AG04450 (cell line): ENCODE results near the gene SPTBN5. TPM values are rescaled to one million over a fixed set of nuclear protein-coding genes. Genes with fewer than 3 reads are reported as not detected.

Source experiments
- CTCF ChIA-PET: fragments of 300-600, 350-600 bp; formaldehyde crosslinking; extraction: SDS; loops from one replicate; lab custom pipeline; 2022; ENCODE audit warnings: antibody characterized with exemption, inconsistent platforms; lab: Charles Lee
- POLR2A ChIA-PET: fragments of 350-600 bp; formaldehyde crosslinking; extraction: SDS; loops from one replicate; lab custom pipeline; 2021; ENCODE audit warnings: antibody characterized with exemption, inconsistent platforms; lab: Yijun Ruan, JAX
- DNase-seq: peaks from one replicate; pipeline ENCODE4 v3.0.0-alpha.2; 2011; ENCODE audit warnings: low read depth, low spot score
- H3K27ac ChIP-seq: one replicate; pipeline ENCODE4 v1.5.1; 2012; ENCODE audit warnings: low read depth, low read length, control low read depth
- H3K27me3 ChIP-seq: one replicate; pipeline ENCODE4 v1.6.0; 2012; ENCODE audit warnings: low read length; ENCODE audit not compliant: control insufficient read depth, insufficient read depth
- H3K4me3 ChIP-seq: 2 replicates; pipeline ENCODE4 v1.5.1; 2011; ENCODE audit warnings: mild to moderate bottlenecking, low read depth, low read length, control low read depth
- H3K9me3 ChIP-seq: 2 replicates; pipeline ENCODE4 v1.5.1; 2012; ENCODE audit warnings: low read length; ENCODE audit not compliant: control insufficient read depth, insufficient read depth
- polyA plus RNA-seq: library from polyadenylated mRNA; depleted of rRNA; stranded (reverse); fragments of >200 nt; gene quantifications from 2 replicates; pipeline ENCODE4 v1.2.3, GENCODE V29; 2011
- TF ChIP-seq, protein P1 (sequence below): IDR thresholded peaks from 2 replicates; pipeline ENCODE4 v1.5.1; 2011; ENCODE audit warnings: low read depth, low read length, control low read depth, inconsistent platforms

The SPTBN5 gene
- polyA plus RNA-seq, 1 experiment, result 0.14 TPM

DNA sequence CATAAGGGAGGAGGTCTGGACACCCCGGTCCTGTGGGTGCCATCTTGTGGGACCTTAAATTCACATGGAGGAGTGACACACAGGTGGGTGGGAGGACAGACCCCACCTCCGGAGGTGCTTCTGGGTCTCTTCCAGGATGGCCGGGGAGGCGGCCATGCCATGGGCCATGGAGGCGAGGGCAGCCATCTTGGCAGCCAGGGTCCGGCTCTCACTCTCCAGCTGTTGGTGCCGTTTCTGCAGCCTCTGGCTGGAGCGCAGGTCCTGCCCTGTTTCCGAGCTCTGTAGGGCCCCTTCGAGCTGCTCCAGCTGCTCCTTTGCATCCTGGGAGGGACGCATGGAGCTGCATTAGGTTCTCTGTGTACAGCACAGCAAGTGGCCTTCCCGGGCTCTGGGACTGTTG is 19.1 kb downstream of the SPTBN5 start:
- ChIA-PET POLR2A (no interaction called here), CTCF (no interaction called here)
- no peak overlapping the region for H3K27ac ChIP-seq
- TF ChIP-seq, protein P1, sequence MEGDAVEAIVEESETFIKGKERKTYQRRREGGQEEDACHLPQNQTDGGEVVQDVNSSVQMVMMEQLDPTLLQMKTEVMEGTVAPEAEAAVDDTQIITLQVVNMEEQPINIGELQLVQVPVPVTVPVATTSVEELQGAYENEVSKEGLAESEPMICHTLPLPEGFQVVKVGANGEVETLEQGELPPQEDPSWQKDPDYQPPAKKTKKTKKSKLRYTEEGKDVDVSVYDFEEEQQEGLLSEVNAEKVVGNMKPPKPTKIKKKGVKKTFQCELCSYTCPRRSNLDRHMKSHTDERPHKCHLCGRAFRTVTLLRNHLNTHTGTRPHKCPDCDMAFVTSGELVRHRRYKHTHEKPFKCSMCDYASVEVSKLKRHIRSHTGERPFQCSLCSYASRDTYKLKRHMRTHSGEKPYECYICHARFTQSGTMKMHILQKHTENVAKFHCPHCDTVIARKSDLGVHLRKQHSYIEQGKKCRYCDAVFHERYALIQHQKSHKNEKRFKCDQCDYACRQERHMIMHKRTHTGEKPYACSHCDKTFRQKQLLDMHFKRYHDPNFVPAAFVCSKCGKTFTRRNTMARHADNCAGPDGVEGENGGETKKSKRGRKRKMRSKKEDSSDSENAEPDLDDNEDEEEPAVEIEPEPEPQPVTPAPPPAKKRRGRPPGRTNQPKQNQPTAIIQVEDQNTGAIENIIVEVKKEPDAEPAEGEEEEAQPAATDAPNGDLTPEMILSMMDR, result no peak
- no peak for DNase-seq
- H3K9me3 ChIP-seq, result no peaks in the 10 kb centered on the region; the same call in 1 of the 2 replicates
- peaks cover 18% of the 10 kb centered on the region for H3K27me3 ChIP-seq
- H3K4me3 ChIP-seq, result no peak overlapping the region

DNA sequence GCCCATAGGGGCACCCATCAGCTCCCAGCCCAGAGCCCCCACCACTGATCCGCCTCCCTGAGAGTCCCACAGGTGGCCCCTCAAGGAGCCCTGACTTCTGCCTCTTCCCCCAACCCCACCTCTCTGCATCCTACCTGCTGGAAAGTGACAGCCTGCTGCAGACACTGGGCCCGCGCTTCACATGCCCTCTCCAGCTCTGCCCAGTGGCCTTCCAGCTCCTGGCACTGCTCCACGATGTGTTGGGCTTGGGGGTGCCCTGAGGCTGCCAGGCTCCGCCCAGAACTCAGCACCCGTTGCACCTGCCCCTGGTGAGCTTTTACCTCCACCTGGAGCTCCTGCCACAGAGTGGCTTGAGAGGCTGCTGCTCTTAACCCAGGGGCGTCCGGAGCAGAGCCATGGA is 20.1 kb downstream of the SPTBN5 start:
- peaks cover 12% of the 10 kb centered on the region for H3K27me3 ChIP-seq
- CTCF ChIA-PET, result no interaction called here
- TF ChIP-seq, protein P1, result no peak
- no peak overlapping the region for H3K27ac ChIP-seq
- POLR2A ChIA-PET, result no interaction called here
- no peaks in the 10 kb centered on the region; the same call in 1 of the 2 replicates for H3K9me3 ChIP-seq
- DNase-seq, result no peak
- no peak overlapping the region for H3K4me3 ChIP-seq

DNA sequence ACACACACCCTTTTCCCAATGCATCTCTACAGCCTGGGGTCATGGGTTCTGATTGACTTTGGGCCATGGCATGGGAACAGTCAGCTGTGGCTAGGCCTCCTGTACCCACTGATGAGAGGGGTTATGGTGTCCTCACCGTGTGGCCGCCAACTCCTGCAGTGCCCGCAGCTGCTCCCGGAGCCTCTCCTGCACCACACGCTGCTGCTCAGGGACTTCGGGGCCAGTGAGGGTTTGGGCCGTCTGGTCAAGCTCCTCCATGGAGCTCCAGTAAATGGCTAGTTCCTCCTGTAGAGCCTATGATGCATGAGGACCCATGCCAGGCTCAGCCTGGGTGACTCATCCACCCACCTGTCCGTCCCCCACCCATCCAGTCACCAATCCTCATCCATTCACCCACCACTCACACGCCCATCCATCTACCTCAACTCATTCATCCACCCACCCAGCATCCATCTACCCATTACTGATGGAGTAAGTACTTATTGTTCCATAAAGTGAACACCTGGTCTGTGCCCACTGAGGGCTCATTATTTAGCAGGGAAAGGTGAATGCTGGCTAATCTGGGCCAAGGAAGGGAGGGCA is 21.6 kb downstream of the SPTBN5 start:
- CTCF ChIA-PET, result no interaction called here
- TF ChIP-seq, protein P1, result no peak
- no peak overlapping the region for H3K4me3 ChIP-seq
- no peaks in the 10 kb centered on the region; the same call in 1 of the 2 replicates for H3K9me3 ChIP-seq
- DNase-seq, result no peak
- POLR2A ChIA-PET, result no interaction called here
- H3K27me3 ChIP-seq, result peaks cover 7% of the 10 kb centered on the region
- H3K27ac ChIP-seq, result no peak overlapping the region

DNA sequence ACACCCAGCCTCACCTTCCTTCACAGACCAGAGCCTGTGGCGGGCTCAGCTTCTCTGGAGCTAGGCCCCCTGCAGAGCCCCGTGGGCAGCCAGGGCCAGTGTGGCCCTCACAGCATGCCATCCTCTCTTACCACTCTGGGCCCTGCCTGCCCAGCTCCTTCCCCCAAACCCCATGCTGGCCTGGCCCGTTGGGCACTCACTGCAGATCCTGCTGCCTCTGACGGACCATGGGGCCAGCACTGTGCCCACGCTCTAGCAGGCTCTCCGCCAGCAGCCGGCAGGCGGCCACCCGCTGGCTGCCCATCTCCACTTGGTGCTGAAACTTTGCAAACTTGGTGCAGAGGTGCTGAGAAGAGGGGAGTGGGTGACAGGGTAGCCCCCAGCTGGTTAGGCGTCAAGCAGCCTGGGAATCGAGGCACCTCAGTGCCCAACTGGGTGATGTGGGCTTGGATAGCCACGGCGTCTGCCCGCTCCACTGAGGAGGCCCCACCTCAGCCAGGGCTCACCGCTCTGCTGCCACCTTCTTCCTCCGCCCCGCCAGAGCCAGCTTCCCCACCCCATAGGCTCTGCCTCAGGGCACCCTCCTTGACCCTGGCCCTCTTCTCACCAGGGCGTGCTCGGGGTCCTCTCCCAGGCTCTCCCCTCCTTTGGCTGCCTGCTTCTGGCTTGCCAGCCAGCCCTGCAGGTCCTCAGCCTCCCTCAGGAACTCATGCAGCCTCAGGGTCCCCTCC is 22.5 kb downstream of the SPTBN5 start:
- H3K9me3 ChIP-seq, result no peaks in the 10 kb centered on the region; the same call in 1 of the 2 replicates
- TF ChIP-seq, protein P1, result no peak
- ChIA-PET POLR2A (interaction anchor here (0.7 to 1.3 kb wide), 3 partner anchors 8 to 33 kb away, joined by 3 read pairs; no protein-coding TSS in a partner anchor), CTCF (no interaction called here)
- no peak overlapping the region for H3K27ac ChIP-seq
- DNase-seq, result no peak
- H3K4me3 ChIP-seq, result no peak overlapping the region
- H3K27me3 ChIP-seq, result peaks cover 6% of the 10 kb centered on the region

DNA sequence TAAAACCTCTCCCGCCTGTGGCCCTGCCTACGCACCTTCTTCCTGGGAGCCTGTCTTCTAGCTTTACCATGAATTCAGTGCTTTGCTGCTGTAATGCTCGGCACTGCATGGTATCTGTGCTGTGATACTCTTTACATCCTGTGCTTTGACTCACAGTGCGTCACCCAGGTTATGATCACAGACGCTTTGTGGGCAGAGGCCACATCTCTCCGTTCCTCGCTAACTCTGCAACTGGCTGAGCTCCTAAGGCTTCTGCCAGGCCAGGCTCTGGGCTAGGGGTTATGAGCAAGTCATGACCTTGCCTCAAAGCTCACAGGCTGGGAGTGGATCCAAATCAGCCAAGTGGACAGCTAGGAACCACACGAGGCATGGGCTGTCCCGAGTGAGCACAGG is 23.2 kb downstream of the SPTBN5 start:
- H3K27me3 ChIP-seq, result peaks cover 6% of the 10 kb centered on the region
- no peak overlapping the region for H3K27ac ChIP-seq
- POLR2A ChIA-PET, result interaction anchor here (0.6 to 1.3 kb wide), 4 partner anchors 9 to 327 kb away, joined by 3 to 6 read pairs (median 3); partner anchors contain the start of gene RPAP1
- H3K9me3 ChIP-seq, result no peaks in the 10 kb centered on the region; the same call in 1 of the 2 replicates
- peak; percentile 57 for DNase-seq
- CTCF ChIA-PET, result no interaction called here
- TF ChIP-seq, protein P1, result no peak
- H3K4me3 ChIP-seq, result no peak overlapping the region
